HK-2 (cell line): ENCODE measurements around the gene CKLF.

ENCODE experiments used
- DNase-seq: peaks from one replicate; pipeline ENCODE4 v3.0.0-alpha.2; 2018; ENCODE audit not compliant: unreplicated experiment

The CKLF gene

DNA sequence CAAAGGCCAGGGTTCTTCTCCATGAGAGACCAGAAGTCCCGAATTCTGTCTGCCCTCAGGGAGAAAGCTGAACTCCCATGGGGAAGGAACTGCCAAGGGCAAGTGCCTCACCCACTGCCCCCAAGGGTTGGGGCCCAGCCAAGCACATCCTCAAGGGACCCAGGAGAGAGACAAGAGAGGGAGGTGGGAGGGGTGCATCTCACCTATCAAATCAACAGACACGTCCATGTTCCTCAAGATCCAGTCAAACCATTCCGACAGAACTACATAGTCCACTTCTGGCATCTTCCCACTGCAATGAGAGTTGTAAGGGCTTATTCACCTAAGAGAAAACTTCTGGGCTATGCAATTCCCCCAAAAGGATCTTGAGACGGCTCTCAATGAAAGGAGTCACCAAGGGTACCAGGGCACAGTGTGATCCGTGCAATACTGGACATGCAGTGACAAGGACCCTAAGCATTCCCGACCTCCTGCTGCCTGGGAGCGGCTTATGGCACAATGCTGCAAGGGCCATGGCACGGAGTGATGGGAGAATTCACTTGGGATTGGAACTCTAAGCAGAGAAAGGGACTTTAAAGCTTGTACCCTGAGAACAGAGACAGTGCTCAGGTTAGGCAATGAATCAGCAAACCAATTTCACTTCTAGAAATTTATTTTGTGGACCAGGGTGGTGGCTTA, 34.7 kb upstream of the CKLF start:
- DNase-seq, result no peak

GRCh38 chr16:66519482-66520373, 32.6 kb upstream of the CKLF start:
- DNase-seq, result no peak

DNA sequence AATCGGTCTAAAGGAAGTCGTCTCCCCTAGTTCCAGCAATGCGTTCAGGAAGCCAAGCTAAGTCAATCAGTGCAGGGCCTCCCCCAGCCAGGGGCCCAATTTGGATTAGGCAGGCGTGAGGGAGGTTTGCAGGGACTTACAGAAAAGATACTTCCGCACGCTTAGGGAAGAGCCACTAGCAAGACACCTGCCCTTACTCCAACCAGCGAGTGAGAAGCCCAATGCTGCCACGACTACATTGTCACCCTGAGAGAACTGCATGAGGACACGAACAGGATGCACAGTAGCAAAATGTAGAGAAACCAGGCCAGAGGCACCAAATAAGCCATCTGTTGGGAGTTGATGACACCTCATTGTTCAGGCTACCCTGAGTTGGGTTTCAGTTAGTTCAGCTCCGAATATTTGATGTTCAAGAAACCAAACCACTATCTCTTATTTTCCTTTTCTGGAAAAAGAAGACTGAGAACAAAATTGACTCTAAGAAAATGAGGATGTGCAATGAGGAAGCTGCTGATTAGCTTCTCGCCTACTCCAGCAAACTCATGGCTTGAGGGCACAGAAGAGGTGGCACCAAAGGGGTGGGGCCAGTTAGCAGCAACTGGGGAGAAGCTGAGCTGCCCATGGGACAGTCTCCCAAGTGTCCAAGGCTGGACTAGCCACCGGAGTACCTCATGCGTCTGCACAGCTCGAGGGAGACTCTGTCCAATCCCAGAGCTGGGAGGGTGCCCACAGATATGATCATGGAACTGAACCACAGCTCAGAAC, 31.8 kb upstream of the CKLF start:
- DNase-seq, result no peak

- DNase-seq, result no peak
These were observed 31.1 kb upstream of the CKLF start for GRCh38 chr16:66521252-66521713.

DNA sequence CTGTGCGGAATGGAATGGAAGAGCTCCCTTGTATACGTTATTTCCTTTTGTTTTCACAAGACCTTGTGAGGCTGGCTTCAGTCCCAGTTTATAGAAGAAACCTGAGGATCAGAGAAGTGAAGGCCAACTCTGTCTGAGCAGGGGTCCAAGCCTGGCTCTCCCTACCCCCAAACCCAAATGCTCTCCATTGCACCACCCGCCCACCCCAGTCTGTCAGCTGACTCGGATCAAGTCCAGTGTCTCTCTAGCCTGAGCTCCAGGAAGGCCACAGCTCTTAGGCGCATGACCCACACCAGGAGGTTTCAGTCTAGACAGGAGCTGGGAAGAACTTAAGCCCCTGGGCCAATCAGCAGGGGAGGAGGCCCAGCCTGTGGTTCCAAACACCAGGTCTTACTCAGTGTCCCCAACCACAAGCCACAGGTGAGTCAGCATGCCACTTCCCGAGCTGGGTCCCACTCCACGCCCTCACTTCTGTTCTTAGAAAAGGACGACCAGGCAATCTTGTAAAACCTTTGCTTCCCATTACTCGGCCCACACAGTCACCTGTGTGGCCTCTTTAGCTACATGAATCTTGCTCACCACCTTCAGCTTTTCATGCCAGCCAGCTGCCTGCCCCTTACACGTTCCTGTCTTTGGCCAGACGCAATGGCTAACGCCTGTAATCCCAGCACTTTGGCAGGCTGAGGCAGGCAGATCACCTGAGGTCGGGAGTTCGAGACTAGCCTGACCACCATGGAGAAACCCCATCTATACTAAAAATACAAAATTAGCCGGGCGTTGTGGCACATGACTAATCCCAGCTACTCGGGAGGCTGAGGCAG, 30.2 kb upstream of the CKLF start:
- peak; percentile 97 for DNase-seq

DNA sequence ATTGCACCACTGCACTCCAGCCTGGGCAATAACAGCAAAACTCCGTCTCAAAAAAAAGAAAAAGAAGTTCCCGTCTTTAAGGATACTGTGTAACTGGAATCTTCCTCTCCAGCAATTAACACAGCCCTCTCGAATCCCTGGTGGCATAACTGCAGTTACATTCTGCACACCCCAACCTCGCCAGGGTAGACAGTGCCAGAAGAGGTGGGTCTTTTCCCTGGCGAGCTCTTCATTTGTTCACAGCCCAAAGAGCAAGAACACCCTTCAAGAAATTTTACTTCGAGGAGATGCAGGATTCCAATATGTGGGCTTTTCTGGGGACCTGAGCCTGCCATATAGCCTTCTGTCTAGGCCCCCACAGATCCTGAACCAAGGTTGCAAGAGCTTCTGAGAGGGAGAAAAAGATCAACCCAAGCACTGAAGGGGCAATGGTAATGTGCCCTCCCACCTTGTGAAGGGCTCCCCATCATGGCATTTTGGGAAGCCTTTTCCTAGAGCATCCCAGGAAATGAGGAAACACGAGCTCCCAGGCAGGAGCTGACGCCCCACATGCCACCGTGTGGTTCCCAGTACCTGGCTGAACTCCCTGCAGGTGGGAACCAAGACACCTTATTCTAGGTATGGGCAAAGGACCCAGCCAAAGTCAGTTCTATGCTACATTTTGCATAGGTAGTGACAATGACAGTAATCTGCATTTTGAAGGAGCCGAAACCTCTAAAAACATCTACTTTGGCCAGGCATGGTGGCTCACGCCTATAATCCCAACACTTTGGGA, 29.4 kb upstream of the CKLF start:
- no peak for DNase-seq

- no peak for DNase-seq
These were observed 28.5 kb upstream of the CKLF start for GRCh38 chr16:66523861-66524354.

DNA sequence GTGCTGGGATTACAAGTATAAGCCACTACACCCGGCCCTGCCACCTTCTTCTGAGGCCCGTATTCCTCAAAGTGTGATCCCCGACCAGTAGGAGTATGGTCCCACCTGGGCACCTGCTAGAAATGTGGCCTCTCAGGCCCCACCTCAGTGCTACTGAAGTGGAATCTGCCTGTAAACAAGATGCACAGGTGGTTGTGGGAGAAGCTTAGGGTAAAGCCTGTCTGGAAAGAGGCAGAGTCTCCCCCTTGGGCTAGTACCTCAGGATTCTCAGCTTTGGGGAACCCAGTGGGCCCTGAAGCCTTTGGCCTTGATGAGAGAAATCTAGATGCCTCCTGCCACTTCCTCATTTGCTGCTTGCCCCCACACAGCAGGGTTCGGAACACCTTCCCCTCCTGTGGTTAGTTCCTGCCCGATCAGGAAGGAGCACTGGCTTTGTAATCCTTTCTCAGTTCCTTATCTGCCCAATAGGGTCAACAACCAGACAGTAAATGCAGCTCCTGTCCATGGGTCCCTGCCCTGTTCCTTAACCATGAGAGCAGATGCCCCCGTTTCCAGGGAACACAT, 27.7 kb upstream of the CKLF start:
- no peak for DNase-seq

- no peak for DNase-seq
These were observed 26.8 kb upstream of the CKLF start for GRCh38 chr16:66525396-66526180.

- no peak for DNase-seq
These were observed 24.1 kb upstream of the CKLF start for GRCh38 chr16:66528294-66528693.

DNA sequence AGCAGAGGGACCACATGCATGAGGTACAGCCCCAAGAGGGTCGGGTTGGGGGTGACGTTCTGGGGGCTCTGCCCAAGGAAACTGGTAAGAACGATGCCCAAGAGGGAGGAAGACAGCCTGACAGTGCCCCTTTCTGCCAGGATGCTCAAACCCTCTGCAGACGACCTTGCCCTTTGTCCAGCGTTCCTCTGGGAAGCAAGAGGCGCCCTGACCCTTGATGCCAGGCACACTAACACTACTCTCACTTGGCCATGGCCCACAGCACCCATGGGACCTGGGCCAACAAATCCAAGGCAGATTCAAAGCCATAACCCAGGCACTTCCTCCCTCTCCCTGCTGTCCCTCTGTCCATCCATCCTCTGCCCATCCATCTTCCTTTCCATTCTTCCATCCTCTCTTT, 22.9 kb upstream of the CKLF start:
- no peak for DNase-seq

GRCh38 chr16:66534376-66534799, 18.0 kb upstream of the CKLF start:
- no peak for DNase-seq

GRCh38 chr16:66536525-66536924, 15.9 kb upstream of the CKLF start:
- DNase-seq, result no peak

GRCh38 chr16:66537236-66537635, 15.1 kb upstream of the CKLF start:
- DNase-seq, result no peak

DNA sequence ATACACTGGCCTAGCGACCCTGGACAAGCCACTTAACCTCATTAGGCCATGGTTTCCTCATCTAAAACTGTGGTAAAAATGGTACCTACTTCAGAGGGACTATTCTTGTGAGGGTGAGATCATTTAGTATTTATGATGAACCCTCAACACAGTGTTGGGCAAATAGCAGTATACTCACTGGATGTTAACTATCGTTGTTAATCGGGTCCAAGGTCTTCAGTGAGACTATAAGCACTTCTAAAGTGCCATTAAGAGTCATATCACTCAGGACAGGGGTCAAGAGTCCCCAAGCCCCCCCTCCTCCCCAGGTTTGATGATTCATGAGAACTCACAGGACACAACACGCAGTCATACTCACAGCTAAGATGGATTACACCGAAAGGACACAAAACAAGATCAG, 13.5 kb upstream of the CKLF start:
- no peak for DNase-seq

GRCh38 chr16:66539623-66540469, 12.5 kb upstream of the CKLF start:
- DNase-seq, result peak; percentile 66

- no peak for DNase-seq
These were observed 10.7 kb upstream of the CKLF start for GRCh38 chr16:66541388-66542355.
